DOHH2 (cell line): Measurements from ENCODE around the gene DUS2.

Experiments
- EZH2phosphoT487 ChIP-seq: fragments of 200-600 bp; sonication (generic); IDR thresholded peaks from 2 replicates; pipeline ENCODE4 v1.6.1; 2017; ENCODE audit warnings: borderline replicate concordance, mild to moderate bottlenecking, antibody characterized with exemption, low read length, moderate library complexity, mixed read lengths
- TF ChIP-seq, protein P1 (sequence below): fragments of 200-600 bp; sonication (generic); IDR thresholded peaks from one replicate; pipeline ENCODE4 v1.5.1; 2014; ENCODE audit warnings: antibody characterized with exemption, mild to moderate bottlenecking, low read depth, low read length; ENCODE audit not compliant: poor library complexity, severe bottlenecking

GRCh38 chr16:68064791-68065365, 41.8 kb downstream of the DUS2 start:
- TF ChIP-seq, protein P1, sequence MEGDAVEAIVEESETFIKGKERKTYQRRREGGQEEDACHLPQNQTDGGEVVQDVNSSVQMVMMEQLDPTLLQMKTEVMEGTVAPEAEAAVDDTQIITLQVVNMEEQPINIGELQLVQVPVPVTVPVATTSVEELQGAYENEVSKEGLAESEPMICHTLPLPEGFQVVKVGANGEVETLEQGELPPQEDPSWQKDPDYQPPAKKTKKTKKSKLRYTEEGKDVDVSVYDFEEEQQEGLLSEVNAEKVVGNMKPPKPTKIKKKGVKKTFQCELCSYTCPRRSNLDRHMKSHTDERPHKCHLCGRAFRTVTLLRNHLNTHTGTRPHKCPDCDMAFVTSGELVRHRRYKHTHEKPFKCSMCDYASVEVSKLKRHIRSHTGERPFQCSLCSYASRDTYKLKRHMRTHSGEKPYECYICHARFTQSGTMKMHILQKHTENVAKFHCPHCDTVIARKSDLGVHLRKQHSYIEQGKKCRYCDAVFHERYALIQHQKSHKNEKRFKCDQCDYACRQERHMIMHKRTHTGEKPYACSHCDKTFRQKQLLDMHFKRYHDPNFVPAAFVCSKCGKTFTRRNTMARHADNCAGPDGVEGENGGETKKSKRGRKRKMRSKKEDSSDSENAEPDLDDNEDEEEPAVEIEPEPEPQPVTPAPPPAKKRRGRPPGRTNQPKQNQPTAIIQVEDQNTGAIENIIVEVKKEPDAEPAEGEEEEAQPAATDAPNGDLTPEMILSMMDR: peak; percentile 94
- no peak for TF ChIP-seq EZH2phosphoT487
